Measurements from ENCODE around the gene HOXA9. TPM values are rescaled to one million over a fixed set of nuclear protein-coding genes. Genes with fewer than 3 reads are reported as not detected.

HOXA9 gene
- total RNA-seq, 1 experiment from 2014 or later: 6.9 TPM

GRCh38 chr7:27123477-27124053, 41.8 kb downstream of the HOXA9 start:
- no TSS peak for BruUV-seq (replicated peaks)
- ChIA-PET CTCF (interaction anchor here (4.2 kb wide), 1 partner anchor 24 kb away, joined by 19 read pairs; no protein-coding TSS in a partner anchor), POLR2A (interaction anchor here (1.3 to 12.2 kb wide), 8 partner anchors 9 to 267 kb away, joined by 4 to 485 read pairs (median 43); partner anchors contain the start of genes HOXA1 and HOXA5)
- Mint-ChIP-seq H3K27me3 (ENCODE audit: insufficient read depth, unreplicated experiment) (no peaks in the 10 kb centered on the region), H3K9me3 (ENCODE audit: unreplicated experiment) (no peaks in the 10 kb centered on the region), H3K4me1 (ENCODE audit: insufficient read depth, unreplicated experiment) (peaks cover 15% of the 10 kb centered on the region), H3K36me3 (ENCODE audit: insufficient read depth, unreplicated experiment) (peaks cover 29% of the 10 kb centered on the region), H3K4me3 (ENCODE audit: unreplicated experiment) (peak overlapping the region; percentile 94), H3K27ac (ENCODE audit: low read depth, unreplicated experiment) (peak overlapping the region; percentile 98)
- intact Hi-C loops (cut with micrococcal nuclease): no loop called here
- no peak for TF ChIP-seq CTCF (IDR thresholded peaks at IDR 0.05; ENCODE audit: unreplicated experiment)
- DNase-seq (ENCODE audit: unreplicated experiment): no peak

- H3K4me3 Mint-ChIP-seq (ENCODE audit: unreplicated experiment): peak overlapping the region; percentile 94
- H3K27ac Mint-ChIP-seq (ENCODE audit: low read depth, unreplicated experiment): peak overlapping the region; percentile 98
- ChIA-PET POLR2A (interaction anchor here (0.6 to 15.3 kb wide), 11 partner anchors 8 to 272 kb away, joined by 3 to 485 read pairs (median 30); partner anchors contain the start of genes HOXA1, HOXA5 and SKAP2), CTCF (interaction anchor here (0.5 to 4.2 kb wide), 4 partner anchors 12 to 264 kb away, joined by 3 to 19 read pairs (median 4); no protein-coding TSS in a partner anchor)
- TF ChIP-seq CTCF (IDR thresholded peaks at IDR 0.05; ENCODE audit: unreplicated experiment): no peak
- intact Hi-C loops (cut with micrococcal nuclease): no loop called here
- H3K4me1 Mint-ChIP-seq (ENCODE audit: insufficient read depth, unreplicated experiment): peaks cover 15% of the 10 kb centered on the region
- no peaks in the 10 kb centered on the region for H3K27me3 Mint-ChIP-seq (ENCODE audit: insufficient read depth, unreplicated experiment)
- no peak for DNase-seq (ENCODE audit: unreplicated experiment)
- H3K9me3 Mint-ChIP-seq (ENCODE audit: unreplicated experiment): no peaks in the 10 kb centered on the region
- peaks cover 31% of the 10 kb centered on the region for H3K36me3 Mint-ChIP-seq (ENCODE audit: insufficient read depth, unreplicated experiment)
- BruUV-seq (replicated peaks): no TSS peak
These were observed 42.3 kb downstream of the HOXA9 start for GRCh38 chr7:27123007-27123476.

GRCh38 chr7:27122077-27122910, 43.0 kb downstream of the HOXA9 start:
- peaks cover 31% of the 10 kb centered on the region for H3K36me3 Mint-ChIP-seq (ENCODE audit: insufficient read depth, unreplicated experiment)
- no peaks in the 10 kb centered on the region for H3K27me3 Mint-ChIP-seq (ENCODE audit: insufficient read depth, unreplicated experiment)
- DNase-seq (ENCODE audit: unreplicated experiment): peak; percentile 33
- intact Hi-C loops (cut with micrococcal nuclease): no loop called here
- ChIA-PET CTCF (interaction anchor here (1.0 to 4.2 kb wide), 8 partner anchors 11 to 266 kb away, joined by 3 to 19 read pairs (median 5); no protein-coding TSS in a partner anchor), POLR2A (interaction anchor here (0.6 to 15.3 kb wide), 15 partner anchors 8 to 272 kb away, joined by 3 to 485 read pairs (median 12); partner anchors contain the start of genes HOXA1, HOXA5, HOXA9 and SKAP2)
- TF ChIP-seq CTCF (IDR thresholded peaks at IDR 0.05; ENCODE audit: unreplicated experiment): no peak
- peak overlapping the region; percentile 94 for H3K4me3 Mint-ChIP-seq (ENCODE audit: unreplicated experiment)
- peaks cover 15% of the 10 kb centered on the region for H3K4me1 Mint-ChIP-seq (ENCODE audit: insufficient read depth, unreplicated experiment)
- H3K9me3 Mint-ChIP-seq (ENCODE audit: unreplicated experiment): no peaks in the 10 kb centered on the region
- BruUV-seq (replicated peaks): TSS peak; percentile 54
- H3K27ac Mint-ChIP-seq (ENCODE audit: low read depth, unreplicated experiment): peak overlapping the region; percentile 98

GRCh38 chr7:27121684-27122076, 43.7 kb downstream of the HOXA9 start:
- ChIA-PET CTCF (interaction anchor here (1.0 to 4.2 kb wide), 8 partner anchors 11 to 268 kb away, joined by 3 to 19 read pairs (median 5); no protein-coding TSS in a partner anchor), POLR2A (interaction anchor here (0.7 to 15.3 kb wide), 11 partner anchors 9 to 271 kb away, joined by 3 to 485 read pairs (median 30); partner anchors contain the start of genes HOXA1, HOXA5, HOXA9 and SKAP2)
- H3K9me3 Mint-ChIP-seq (ENCODE audit: unreplicated experiment): no peaks in the 10 kb centered on the region
- no TSS peak for BruUV-seq (replicated peaks)
- H3K4me3 Mint-ChIP-seq (ENCODE audit: unreplicated experiment): peak overlapping the region; percentile 94
- H3K27ac Mint-ChIP-seq (ENCODE audit: low read depth, unreplicated experiment): peak overlapping the region; percentile 98
- no peaks in the 10 kb centered on the region for H3K27me3 Mint-ChIP-seq (ENCODE audit: insufficient read depth, unreplicated experiment)
- no peak for DNase-seq (ENCODE audit: unreplicated experiment)
- H3K36me3 Mint-ChIP-seq (ENCODE audit: insufficient read depth, unreplicated experiment): peaks cover 31% of the 10 kb centered on the region
- peaks cover 15% of the 10 kb centered on the region for H3K4me1 Mint-ChIP-seq (ENCODE audit: insufficient read depth, unreplicated experiment)
- TF ChIP-seq CTCF (IDR thresholded peaks at IDR 0.05; ENCODE audit: unreplicated experiment): no peak
- intact Hi-C loops (cut with micrococcal nuclease): no loop called here
